GM15510 (cell line): ENCODE measurements around the gene CHMP1B.

Experiments
- POLR2A ChIP-seq: IDR thresholded peaks from 3 replicates; pipeline ENCODE4 v1.6.1; 2011; ENCODE audit warnings: borderline replicate concordance; ENCODE audit not compliant: insufficient read length; ENCODE audit errors: extremely low read depth

The CHMP1B gene

DNA sequence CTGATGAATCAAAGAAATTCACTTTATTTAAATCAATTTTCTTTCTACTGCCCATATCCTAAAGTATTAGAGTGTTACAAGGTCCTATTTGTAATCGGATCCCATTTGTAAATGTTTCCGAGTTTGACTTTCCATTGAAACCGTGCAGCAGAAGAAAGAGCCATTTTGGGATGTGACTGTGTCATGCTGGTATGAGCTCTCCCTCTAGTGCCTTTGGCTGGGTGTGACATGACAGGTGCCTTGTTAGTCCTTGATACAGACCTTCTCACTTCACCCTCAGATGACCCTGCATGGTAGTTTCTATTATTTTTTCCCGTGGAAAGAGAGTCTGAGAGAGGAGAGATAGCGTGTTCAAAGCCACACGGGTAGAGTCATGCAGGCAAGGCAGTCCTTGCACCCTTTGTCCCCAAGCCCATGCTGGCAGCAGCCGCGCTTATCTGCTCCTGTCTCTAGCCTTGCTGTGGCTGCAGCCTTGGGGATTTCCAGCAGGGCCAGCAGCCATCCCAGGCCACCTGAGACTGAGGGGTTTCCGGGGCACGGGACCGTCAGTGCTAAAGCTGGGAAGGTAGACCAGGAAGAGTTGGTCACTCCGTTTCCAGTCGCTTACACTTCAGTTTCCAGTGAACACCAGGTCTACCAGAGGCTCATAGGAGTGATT is 21.4 kb downstream of the CHMP1B start:
- no peak for TF ChIP-seq POLR2A

- no peak for TF ChIP-seq POLR2A
Observed at GRCh38 chr18:11873670-11874340, 22.6 kb downstream of the CHMP1B start.

DNA sequence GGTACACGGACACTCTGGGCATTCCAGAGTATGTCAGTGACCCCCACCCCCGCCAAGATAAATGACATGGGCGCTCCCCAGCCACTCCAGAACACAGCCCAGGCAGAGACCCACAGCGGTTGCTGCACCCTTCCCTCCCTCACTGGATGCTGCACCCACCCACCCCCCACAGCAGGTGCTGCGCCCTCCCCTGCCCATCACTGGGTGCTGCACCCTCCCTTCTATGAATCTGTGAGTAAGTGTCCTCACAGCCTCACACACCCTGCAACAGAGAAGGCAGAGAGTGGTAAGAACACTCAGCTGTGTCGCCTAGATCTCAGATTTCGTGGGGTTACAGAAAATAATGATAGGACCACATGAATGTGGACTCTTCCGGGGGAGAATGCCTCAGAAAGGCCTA is 23.5 kb downstream of the CHMP1B start:
- TF ChIP-seq POLR2A, result no peak

DNA sequence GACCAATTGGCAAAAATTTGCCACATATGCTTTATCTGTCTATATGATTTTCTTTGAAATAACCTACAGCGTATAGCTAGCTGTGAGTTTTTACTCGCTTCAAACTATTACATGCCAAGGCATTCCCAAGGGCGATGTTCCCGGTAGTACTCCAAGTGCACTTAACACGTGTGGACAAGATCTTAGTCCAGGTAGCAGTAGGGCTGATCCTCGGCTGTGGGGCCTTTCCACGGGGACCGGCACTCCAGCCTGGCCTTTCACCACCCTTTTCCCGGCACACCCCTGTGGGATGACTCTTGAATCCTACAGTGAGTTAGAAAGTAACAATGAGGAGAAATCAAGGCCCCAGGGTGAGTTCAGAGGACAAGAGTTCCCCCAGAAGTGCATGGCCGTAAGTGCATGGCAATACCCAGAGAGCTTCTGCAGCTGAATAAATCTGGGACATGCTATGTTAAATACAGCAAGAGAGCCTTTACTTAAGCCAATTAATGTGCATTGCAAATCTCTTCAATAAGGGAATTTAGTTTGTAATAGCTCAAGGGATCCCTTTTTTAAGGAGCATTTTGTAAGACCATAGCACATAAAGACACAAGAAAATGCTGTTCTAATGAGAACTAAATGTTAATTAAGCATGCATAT is 26.4 kb downstream of the CHMP1B start:
- no peak for TF ChIP-seq POLR2A

DNA sequence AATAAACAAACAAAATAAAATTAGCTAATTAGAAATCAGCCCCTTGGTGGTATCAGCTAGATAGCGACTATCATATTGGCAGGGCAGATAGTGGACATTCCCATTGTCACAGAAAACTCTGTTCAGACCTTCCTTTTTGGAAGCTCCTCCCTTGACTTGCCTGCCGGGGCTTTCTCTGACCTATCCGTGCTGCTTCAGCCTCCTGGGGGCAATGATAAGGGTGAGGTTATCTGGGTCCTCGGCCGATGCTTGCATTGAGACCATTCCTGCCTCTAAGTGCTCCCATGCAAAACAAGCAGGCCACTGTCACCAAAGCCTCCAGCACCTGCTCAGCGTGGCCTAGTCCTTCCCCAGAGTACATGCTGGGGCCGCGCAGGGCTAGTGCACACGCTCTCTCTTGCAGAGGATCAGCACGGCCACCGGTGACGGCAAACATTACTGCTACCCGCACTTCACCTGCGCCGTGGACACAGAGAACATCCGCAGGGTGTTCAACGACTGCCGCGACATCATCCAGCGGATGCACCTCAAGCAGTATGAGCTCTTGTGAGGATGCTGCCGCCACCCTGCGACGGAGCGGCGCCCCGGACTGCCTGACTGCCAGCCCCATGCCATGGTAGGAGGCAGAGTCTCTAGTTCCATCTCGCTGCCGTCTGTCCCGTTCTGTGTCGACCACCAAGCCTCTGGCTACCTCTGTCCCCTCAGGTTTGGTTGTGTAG is 29.5 kb downstream of the CHMP1B start:
- no peak for TF ChIP-seq POLR2A

GRCh38 chr18:11882636-11883035 is 31.4 kb downstream of the CHMP1B start:
- TF ChIP-seq POLR2A, result no peak

DNA sequence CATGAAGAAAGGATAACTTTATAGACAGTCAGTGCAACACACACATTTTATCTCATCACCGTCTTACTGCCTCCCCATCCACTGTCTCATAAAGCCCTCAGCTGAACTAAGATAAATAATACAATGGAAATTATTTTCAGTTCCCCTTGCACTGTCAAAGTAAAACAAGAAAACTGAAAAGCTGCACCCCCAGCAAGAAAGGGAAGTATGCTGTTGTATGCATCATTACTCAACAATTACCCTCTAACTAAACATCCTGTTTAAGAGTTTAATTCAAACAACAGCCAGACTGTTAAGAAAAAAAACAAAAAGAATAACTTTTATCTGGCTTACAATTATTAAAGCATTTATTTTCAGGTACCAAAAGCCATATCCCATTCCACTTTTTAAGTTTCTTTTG is 31.9 kb downstream of the CHMP1B start:
- no peak for TF ChIP-seq POLR2A

DNA sequence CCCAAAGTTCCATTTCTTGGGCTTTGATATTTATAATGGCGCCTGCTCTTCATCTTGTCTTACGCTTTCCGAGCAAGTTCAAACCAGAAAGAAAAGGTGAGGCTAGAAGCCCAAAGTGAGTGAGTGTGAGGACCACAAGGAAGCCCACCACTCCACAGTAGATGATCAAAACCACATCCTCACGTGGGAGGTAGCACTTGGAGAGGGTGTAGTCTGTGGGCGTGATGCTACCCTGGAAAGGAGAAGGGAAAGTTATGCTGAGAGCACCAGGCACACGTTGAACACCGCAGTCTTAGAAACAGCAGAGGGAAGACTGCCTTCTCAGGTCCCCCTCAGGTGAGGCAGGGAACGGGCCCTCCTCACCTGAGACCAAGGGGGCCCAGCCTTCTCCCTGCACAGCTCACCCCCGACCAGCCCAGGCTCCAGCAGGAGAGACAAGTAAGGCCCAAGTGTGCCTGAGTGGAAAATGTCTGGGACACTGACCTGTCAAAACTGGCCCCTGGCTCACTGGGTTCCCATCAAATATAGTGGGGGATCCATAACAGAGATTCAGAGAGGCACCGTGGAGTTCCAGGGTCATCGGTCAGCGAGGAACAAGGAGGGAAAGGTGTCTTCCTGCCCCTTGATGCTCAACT is 33.3 kb downstream of the CHMP1B start:
- no peak for TF ChIP-seq POLR2A

DNA sequence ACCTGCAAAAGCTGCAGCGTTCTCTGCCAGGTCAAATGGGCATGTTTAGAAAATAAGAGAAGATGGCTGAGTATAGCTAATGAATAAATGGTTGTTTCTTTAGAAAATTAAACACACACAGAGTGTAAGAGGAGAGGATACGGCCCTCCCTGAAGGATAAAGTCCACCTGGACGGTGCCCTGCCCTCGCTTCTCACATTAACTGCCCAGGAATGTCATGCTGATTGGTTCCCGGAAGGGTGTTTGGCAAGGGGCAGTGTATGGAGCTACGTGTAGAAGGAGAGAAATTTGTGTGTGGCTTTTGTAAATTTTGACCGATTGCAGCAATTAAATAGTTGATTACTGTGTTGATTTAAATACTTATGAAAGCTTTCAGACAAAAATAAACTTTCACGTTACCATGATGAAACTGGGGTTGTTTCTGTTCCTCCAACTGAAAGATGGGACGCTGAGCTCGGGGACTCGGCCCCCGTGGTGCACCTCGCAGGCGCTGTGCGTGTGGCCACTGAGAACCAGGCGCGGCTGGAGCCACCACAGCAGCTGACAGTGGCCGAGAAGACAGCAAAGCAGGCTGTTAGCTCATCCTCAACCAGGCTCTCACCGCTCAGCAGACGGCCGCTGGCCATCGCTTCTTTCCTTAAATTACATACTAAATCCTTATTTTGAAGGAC is 34.2 kb downstream of the CHMP1B start:
- no peak for TF ChIP-seq POLR2A

- no peak for TF ChIP-seq POLR2A
Observed at GRCh38 chr18:11886577-11887110, 35.4 kb downstream of the CHMP1B start.

DNA sequence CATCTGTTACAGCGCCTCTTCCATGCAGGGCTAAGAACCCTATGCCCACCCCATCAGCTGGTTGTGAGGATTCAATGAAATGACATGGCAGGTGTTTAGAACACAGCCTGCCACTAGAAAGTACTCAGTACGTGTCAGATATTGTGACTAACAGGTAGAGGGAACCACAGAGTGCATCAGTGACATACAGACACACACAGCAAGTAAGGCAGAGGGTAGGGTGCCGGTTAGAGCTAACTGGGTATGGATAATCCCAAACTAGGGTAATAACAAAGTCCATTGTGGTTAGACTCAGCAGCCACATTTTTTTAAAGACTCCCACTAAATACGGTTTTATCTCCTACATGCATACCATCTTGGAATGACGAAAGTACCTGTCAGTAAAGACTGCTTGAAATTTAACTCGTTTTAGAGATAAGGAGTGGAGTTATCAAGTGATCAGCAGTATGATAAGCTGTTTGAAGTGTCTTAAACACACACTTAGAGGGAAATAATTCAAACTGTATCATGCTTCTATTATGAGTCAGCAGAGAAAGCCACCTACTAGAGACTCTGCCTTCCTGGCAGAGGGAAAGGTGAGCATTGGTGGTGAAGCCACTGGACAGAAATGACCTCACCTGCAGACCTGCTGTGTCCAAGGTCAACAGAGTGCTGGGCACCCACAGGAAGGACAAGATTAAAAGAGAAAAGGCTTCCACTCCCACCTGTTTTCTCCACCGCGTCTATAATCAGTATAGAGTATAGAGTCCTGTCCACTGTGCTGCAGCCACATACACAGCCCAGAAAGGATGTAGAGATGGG is 36.3 kb downstream of the CHMP1B start:
- no peak for TF ChIP-seq POLR2A

- TF ChIP-seq POLR2A, result no peak
Observed at GRCh38 chr18:11888726-11889125, 37.5 kb downstream of the CHMP1B start.

- TF ChIP-seq POLR2A, result no peak
Observed at GRCh38 chr18:11889284-11889683, 38.1 kb downstream of the CHMP1B start.

GRCh38 chr18:11891737-11892136 is 40.5 kb downstream of the CHMP1B start:
- TF ChIP-seq POLR2A, result no peak

DNA sequence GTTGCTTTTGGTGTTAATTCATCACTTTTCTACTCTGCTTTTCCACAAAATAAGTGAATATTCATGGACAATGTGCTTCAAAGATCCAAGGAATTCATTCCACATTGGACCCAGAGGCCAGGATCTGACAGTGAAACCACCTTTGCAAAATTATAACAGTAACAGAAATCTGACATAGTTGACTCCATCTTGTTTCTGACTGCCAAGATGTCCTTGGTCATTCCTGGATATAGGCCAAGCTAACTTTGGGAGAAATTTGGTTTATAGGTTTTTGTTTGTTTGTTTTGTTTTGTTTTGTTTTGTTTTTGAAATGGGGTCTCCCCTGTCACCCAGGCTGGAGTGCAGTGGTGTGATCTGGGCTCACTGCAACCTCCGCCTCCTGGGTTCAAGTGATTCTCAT is 46.6 kb downstream of the CHMP1B start:
- TF ChIP-seq POLR2A, result no peak
